Measurements from ENCODE around the gene BABAM2.
"Not testable (repeated sequence)": the region's sequence is repeated elsewhere in the genome, so short reads cannot be mapped to it uniquely, and the experiment has no call there.

The BABAM2 gene

DNA sequence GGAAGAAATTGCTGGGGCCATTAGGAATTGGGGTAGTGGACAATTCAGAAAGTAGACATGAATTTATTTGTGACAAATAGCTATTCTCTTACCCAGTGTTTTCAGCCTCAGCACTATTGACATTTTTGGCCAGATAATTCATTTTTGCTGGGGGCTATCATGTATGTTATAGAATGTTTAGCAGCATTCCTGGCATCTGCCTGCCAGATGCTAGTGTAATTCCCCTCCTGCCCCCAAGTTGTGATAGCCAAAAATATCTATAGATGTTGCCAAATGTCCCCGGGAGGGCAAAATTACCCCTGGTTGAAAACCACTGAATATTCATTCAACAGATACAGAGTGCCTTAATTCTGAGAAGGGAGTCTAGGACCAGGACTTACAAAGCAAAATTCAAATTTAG is 183.6 kb downstream of the BABAM2 start:
- no peak for DNase-seq (ENCODE audit: low spot score)

DNA sequence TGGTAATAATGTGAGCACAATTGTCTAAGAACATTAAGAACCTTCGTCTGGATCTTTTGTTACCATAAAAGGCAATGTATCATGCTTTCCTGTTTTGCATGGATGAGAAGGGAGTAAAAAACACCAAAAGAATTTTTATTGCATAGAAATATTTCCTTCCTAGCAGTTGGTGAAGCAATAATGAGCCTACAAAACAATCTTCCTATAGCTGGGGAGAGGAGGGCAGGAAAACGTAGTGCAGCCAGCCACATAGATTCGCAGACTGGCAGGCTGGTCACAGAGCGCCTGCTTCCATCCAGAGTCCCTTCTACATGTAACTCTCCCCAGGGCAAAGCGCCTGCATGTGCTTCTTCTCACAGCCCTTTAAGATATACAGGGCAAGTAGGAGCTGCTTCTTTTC is 190.4 kb downstream of the BABAM2 start:
- DNase-seq (ENCODE audit: low spot score): peak; percentile 51

DNA sequence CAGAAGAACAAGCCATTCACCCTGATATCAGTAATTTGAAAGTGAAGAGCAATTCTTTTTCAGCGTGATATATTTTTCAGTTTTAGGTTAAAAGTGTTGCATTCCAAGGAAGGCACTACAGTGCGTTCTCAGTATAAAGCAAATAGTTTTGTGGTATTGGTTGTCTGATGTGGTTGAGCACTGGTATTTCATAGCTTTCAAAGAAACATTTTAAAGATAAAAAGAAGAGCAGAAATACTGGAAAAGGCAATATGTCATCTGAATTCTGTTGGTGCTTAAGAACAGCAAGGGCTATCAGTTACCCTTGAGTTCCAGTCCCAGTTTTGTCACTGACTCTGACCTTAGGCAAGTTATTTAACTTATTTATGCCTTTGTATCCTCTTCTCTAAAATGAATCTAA is 191.6 kb downstream of the BABAM2 start:
- DNase-seq (ENCODE audit: low spot score): peak; percentile 33

DNA sequence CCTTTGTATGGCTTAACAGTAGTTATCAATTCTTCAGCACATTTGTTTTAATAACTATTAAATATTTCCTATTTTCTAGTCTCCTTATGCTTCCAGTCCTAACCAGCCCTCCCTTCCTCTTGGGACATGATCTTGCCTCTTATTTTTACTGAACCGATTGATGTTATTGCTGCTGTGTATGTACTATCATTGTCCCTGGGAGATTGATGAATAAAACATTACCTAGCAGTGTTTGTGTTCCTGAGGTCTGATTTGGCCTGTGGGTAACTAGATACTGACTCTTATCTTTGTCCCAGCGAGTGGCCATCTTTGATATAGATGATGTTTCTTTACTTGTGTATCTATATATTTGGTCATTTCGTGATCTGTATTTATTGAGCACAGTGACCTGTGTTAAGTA is 192.9 kb downstream of the BABAM2 start:
- no peak for DNase-seq (ENCODE audit: low spot score)

DNA sequence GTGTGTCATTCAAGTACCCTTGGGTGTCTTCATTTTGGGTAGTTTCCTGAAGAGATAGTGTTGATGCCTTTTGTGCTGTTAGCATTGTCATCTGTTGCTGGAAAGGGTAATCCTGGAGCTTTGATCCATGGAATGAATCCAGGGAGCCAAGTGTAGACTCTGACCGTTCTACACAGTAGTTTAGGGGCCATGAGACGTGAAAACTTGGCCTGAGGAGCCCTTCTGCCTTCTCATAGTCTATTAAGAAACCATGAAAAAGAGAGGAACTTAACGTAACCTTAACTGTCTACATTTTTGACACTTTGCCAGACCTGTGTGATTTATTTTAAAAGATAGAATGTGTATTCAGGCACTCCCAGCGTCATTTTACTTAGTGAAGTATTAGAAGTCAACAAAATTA is 194.0 kb downstream of the BABAM2 start:
- DNase-seq (ENCODE audit: low spot score): no peak

DNA sequence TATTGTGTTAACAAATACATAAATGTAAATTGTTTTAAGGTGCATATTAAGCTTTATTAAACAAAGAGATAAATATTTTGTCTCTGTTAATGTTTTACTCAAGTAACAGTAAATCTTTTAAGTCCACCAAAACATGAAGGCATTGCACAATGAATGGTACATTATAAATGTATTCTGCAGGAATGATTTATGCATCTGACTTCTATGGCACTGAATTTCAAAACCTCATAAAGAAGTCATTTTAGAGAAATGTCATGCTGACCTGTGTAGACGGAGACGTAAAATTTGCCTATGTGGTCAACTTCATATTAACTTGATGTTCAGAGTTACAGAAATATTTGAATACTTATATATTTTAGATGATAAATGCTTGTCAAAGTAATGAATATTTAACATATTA is 194.7 kb downstream of the BABAM2 start:
- DNase-seq (ENCODE audit: low spot score): no peak

DNA sequence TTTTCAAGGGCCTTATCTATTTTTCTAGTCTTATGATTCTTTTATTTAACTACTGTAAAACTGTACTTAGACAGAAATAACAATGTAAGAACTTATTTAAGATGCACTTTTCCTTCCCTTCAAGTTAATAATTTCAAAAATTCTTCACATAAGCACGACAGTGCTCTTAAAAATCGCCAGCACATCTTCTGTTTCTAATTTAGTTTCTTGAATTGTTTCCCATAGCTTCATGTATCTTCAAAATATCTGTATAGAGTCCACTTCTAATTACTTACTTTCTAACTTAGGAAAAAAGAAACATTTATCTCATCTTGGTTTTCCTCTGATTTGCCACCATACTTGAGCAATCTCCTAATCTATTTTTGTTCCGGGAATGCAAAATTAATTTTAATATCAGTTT is 196.1 kb downstream of the BABAM2 start:
- DNase-seq (ENCODE audit: low spot score): no peak

DNA sequence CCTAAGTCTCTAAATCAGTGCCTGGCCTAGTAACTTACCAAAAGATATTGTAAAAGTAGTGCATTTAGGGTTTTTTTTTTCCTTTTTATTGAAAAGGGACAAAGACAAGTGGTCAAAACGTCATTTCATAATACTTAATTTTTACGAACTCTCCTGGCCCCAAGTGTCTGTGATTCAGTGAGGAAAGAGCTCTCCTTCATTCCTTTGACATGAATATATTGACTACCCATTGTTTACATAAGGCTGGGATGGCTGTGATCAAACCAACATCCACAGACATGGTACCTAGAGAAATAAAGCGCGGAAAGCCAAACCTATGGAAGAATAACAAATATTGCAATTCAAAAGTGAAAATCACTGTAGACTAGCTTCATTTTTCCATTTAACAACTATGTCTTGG is 198.4 kb downstream of the BABAM2 start:
- peak; percentile 50 for DNase-seq (ENCODE audit: low spot score)

DNA sequence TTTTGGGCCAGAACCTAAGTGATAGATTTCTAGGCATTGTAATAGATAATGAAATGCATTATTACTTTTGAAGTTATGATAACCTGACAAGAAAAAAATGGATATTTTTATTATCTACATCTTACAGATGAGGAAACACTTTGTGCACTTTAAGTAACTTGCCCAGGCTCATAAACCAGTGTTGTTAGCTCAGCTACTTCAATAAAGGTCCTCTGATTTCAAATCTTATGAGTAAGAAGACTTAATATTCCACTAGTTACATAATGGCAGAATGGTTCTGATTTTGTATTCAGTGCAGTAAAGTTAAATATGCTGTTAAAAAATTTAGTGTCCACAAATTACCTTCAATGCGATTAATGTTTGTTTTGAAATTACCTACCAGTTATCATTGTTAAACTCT is 199.0 kb downstream of the BABAM2 start:
- no peak for DNase-seq (ENCODE audit: low spot score)

DNA sequence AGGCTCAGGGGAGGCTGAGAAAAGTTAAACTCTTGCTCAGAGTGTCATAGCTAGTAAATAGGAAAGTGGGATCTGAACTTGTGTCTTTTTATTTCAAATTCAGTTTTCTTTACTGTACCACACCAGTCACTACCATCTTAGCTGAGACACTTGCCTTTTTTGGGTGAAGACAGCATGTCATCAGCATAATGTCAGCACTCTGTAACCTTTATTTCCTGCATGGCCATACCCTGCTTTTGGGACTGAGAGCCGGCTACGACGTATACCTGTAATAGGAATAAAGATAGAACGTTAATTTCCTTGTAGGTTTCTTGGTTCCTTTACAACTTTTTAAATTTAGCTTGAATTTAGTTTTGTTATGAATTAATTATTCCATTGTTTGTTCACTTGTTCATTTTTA is 202.8 kb downstream of the BABAM2 start:
- no peak for DNase-seq (ENCODE audit: low spot score)

DNA sequence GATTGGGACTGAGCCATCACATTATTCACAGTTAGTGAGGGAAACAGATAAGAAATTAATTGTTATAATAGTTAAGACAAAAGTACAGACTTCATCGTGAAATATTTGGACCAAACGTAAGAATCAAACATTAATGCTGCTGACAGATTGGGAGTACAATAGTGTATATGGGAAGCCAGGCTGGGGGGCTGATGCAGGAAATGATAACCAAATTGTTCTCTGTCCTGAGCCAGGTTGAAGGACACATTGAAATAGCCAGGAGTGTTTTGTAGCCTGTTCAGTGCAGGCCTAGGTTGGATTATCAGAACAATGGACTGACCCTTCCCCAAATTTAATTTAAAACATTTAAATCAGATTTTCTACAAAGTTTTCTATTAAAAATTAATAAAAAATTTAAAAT is 203.2 kb downstream of the BABAM2 start:
- no peak for DNase-seq (ENCODE audit: low spot score)

DNA sequence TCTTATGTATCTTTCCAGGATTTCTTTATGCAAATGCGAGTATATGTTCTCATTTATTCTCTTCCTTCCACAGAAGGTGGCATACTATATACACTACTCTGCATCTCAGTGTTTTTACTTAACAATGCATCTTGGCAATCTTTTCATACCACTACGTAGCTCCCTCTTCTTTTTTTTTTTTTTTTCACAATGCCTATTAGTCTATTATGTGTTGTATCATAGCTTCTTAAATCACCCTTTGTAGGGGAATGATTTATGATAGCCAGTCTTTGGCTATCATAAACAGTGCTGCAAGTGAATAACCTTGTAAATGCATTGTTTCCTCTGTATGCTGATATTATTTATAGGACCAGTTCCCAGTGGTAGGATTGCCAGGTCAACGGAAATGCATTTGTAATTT is 204.2 kb downstream of the BABAM2 start:
- no peak for DNase-seq (ENCODE audit: low spot score)

DNA sequence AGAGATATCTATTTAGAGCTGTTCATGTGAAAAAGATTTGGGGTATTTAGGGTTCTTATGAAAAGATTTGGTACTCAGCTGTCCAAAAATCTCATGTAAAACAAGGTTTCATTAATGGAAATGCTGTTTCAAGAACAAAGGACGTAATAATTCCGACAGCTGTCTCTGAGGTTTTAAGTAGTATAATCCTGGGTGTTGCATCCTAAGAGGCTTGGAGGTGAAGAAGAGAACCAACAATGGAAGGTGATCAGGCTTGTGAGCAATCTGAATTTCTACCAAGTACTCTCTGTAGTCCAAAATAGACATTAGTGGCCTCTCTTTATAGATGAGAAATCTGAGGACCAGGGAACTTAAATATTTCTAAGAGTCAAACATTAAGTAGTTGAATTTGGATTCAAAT is 205.1 kb downstream of the BABAM2 start:
- no peak for DNase-seq (ENCODE audit: low spot score)

DNA sequence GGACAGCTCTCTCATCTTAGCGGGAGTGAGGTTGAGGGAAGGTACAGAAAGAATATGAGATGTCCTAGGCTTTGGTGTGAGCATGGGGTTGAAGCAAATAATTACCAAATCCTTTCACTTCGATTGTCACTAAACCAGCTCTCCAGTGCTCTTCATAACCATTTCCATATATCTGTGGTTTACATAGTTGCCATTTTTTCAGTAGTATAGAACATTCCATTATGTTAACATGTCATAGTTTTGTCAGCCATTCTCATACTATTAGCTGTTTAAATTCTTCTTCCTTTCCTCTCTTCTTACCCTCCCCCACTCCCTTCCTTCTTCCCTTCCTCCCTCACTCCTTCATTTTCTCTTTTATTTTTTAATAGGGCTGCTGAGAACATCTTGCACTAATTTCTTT is 205.9 kb downstream of the BABAM2 start:
- DNase-seq (ENCODE audit: low spot score): no peak

DNA sequence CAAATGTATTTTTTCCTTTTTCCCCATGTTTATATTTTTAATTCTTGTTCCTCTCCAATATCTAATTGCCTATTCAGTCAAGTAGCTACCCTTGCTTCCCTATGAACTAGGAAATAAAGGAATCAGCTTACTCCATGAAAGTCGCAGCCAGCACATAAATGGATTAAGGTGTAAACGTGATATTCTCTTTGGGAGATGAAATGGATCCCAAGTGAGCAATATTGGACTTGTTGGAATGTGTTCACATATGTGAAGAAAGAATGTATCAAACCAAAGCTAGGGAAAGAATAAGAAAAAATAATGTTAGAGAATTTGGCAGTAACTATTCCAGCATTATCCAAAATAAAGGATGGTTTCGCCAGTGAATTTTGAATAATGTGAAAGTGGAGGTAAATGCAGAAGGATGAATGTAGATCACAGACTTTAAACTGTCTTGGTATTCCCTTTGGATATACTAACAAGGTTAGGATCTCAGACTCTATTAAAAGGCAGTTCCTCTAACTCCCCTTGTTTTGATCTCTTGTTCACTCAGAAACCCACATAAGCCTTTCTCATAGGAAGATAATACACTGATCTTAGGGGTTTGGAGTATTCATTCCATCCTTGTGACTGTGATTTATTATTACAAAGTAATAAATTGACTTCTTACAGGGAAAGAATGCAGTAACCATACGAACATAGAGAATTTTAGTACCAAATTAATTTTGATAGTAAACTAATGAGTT is 208.1 kb downstream of the BABAM2 start:
- DNase-seq (ENCODE audit: low spot score): no peak

DNA sequence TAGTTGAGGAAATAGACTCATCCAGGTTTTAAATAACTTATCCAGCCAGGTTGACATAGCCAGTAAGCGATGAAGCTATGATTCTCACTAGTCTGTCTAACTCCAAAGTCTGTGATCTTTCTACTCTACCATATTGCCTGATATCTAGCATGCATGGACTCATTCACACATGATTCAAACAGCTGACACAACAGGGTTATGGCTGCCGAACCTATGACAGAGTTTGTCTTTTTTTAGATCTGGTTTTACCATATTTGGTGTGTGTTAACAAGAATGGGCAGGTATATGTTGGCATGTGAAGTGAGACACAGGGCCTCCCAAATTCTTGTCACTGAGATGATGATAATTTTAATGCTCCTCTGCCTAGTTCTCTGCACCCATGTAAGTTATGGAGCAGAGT is 210.6 kb downstream of the BABAM2 start:
- DNase-seq (ENCODE audit: low spot score): no peak

DNA sequence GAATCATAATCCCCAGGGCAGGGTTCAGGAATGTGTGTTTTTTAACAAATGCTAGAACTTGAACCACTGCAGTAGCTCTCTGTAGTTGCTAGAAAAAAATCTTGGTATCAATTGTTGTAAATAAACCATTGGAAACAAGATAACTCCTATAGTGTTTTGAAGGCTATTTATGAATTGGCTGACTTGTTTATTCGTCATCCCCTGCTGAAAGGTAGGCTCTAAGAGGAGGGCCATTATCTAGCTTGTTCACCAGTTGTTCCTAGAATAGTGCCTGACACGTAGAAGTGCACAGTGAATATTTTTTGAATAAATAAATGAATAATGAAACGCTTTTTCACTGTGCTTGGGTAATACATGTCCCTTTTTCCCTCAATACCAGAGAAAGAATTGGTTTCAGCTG is 211.4 kb downstream of the BABAM2 start:
- no peak for DNase-seq (ENCODE audit: low spot score)

DNA sequence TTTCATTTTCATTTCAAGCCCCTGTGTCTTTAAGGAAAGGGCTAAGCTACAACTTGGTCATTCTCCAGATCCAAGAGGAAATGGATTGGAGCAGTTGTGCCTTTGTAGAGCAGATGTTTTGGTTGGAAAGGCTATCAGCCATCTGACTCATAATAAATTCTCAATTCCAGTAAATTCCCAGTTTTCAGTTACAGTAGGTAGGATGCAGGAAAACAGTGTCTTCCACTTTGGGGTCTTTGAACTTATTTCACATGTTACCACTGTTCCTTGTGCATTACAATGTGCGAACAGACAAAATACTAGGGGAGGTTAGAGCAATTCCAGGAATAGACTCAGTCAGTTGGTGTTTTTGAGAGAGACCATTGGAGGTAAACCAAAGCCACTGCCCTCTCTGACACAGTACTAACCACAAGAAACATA is 211.9 kb downstream of the BABAM2 start:
- DNase-seq (ENCODE audit: low spot score): peak; percentile 72

DNA sequence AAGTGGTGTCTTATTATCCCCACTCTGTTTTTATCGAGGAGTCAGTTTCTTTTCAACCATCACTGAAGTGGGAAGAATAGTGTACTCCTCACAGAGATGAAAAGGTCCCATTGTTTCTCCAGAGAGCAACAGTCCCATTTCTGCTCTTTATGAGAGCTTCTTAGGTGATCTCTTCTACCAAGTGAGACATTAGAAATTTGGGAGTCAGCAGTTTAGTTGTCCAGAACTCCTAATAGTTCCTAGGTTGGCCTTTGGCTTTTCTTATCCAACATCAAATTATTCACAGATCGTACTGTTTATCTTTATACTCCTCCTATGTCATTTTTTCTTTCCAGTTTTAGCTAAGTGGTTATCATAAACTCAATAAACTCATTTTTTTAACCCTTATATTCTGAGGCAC is 213.1 kb downstream of the BABAM2 start:
- no peak for DNase-seq (ENCODE audit: low spot score)

DNA sequence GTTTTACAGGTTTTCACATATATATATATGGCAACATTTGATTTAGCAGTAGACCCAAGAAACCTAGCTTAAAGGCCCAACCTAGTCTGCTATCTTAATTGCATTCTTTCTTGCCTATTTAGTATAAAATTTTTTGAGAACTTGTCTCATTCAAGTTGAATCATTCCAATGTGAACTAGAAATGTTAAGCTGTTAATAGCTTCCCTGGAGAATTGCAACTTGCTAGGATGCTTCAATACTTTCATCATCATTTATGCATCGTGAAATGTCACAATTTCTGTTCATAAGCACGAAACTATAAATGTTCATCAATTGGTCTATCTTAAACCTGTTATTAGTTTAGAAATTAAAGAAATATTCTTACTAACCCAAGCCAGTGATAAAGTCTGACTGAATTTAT is 217.6 kb downstream of the BABAM2 start:
- DNase-seq (ENCODE audit: low spot score): peak; percentile 66

DNA sequence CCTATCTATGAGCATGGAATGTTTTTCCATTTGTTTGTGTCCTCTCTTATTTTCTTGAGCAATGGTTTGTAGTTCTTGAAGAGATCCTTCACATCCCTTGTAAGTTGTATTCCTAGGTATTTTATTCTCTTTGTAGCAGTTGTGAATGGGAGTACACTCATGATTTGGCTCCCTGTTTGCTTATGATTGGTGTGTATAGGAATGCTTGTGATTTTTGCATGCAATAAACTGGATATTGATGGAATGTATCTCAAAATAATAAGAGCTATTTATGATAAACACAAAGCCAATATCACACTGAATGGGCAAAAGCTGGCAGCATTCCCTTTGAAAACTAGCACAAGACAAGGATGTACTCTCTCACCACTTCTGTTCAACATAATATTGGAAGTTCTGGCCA is 223.2 kb downstream of the BABAM2 start:
- not testable (repeated sequence) for DNase-seq (ENCODE audit: low spot score)

DNA sequence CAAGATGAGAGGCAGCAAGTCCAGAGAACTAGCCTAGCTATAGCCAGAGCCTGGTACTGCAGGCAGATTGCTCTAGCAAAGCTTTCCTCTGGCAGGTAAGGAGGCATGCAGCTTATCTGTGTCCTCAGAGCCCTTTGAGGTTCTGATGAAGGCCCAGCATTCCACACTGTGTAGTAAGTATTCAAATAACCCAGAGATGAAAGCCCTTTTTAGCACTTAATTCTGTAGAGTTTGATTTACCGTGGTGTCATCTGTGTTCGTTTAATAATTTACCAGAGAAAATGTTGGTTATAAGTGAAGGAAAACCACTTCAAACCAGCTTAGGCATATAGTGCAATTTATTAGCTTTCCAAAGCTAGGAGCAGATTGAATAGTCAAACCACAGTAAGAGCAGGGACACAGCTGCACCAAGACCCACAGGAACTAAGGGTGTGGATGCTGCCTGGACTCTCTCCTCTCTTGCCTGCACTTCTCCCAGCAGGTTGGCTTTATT is 226.6 kb downstream of the BABAM2 start:
- DNase-seq (ENCODE audit: low spot score): no peak

DNA sequence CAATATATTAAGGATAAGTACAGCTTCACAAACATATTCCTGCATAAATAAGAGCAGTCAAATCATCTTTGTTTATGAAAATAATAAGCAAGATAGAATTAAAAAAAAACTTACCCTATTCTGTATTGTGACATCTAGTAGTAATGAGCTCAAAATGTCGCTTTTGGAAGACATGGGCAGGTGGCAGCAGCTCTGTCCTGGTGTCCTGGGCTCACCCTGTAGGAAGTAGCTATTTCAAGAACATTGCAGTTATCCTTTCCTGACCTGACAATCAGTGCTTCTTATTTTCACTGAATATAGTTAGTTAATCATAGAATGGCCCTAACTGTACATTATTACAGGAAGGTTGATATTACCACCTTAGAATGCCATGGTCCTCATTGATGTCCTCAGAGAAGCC is 229.1 kb downstream of the BABAM2 start:
- no peak for DNase-seq (ENCODE audit: low spot score)

DNA sequence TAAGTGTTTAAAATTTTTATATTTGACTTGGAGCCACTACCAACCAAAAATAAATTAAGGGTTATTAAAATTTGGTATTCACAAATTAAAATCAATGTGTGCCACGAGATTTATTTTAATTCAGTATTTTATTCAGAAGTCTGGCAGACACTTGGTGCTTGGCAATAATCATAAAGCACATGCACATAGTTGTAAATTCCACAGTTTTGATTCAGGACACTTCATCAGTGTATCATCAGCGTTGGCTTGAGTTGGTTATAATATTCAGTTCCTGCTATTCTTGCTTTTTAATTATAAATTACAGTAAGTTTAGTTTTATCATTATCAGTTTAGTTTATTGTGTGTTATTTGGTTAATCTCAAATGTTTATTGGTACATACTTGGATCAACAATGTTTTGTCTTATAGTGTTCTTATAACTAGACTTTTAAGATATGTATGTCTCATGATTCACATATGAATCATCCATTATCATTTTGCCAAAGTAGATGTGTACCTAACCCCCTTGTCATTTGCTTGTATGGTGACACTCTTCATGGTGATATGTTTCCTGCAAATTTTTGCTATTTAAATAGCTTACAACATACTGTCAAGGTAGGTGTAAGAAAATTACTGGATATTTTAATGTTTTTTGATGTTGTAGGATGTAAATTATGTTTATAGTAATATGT is 237.9 kb downstream of the BABAM2 start:
- DNase-seq (ENCODE audit: low spot score): peak; percentile 53

Measured in GM03348 (cell line).